H9 (cell line): ENCODE measurements around the gene TBX1. TPM values are rescaled to one million over a fixed set of nuclear protein-coding genes. Genes with fewer than 3 reads are reported as not detected.

Experiments used
- DNase-seq: peaks from one replicate; pipeline ENCODE4 v3.0.0-alpha.2; 2017
- H2AFZ ChIP-seq: one replicate; pipeline ENCODE4 v1.6.1; 2013; ENCODE audit warnings: mild to moderate bottlenecking, low read length, control low read depth, moderate library complexity
- H2AK5ac ChIP-seq: 2 replicates; pipeline ENCODE4 v1.6.1; 2013; ENCODE audit warnings: low read length, control low read depth, mixed read lengths; ENCODE audit not compliant: insufficient read length
- H2BK120ac ChIP-seq: one replicate; pipeline ENCODE4 v1.6.1; 2013; ENCODE audit warnings: low read depth, mild to moderate bottlenecking, low read length, control low read depth, inconsistent platforms; ENCODE audit not compliant: poor library complexity, severe bottlenecking
- H2BK12ac ChIP-seq: 2 replicates; pipeline ENCODE4 v1.6.1; 2013; ENCODE audit warnings: low read length, control low read depth, mixed read lengths, low read depth; ENCODE audit not compliant: insufficient read length
- H2BK15ac ChIP-seq: 2 replicates; pipeline ENCODE4 v1.6.1; 2013; ENCODE audit warnings: low read depth, low read length, control low read depth
- H2BK20ac ChIP-seq: one replicate; pipeline ENCODE4 v1.6.1; 2013; ENCODE audit warnings: low read depth, mild to moderate bottlenecking, low read length, control low read depth, inconsistent platforms; ENCODE audit not compliant: poor library complexity, severe bottlenecking
- H2BK5ac ChIP-seq: 2 replicates; pipeline ENCODE4 v1.6.1; 2013; ENCODE audit warnings: low read length, control low read depth, mixed read lengths; ENCODE audit not compliant: insufficient read length
- H3K14ac ChIP-seq: 2 replicates; pipeline ENCODE4 v1.6.1; 2013; ENCODE audit warnings: low read length, control low read depth; ENCODE audit not compliant: insufficient read depth
- H3K18ac ChIP-seq: 2 replicates; pipeline ENCODE4 v1.6.1; 2013; ENCODE audit warnings: low read depth, mild to moderate bottlenecking, mixed read lengths, low read length, control low read depth; ENCODE audit not compliant: insufficient read length
- H3K23ac ChIP-seq: 2 replicates; pipeline ENCODE4 v1.6.1; 2013; ENCODE audit warnings: low read length, control low read depth, mixed read lengths, low read depth; ENCODE audit not compliant: insufficient read length
- H3K23me2 ChIP-seq: 2 replicates; pipeline ENCODE4 v1.6.1; 2013; ENCODE audit warnings: low read depth, mild to moderate bottlenecking, mixed read lengths, low read length, control low read depth; ENCODE audit not compliant: insufficient read length, poor library complexity, severe bottlenecking
- H3K27ac ChIP-seq: 2 replicates; pipeline ENCODE4 v1.5.1; 2013; ENCODE audit warnings: low read length, control low read depth, mixed read lengths, low read depth; ENCODE audit not compliant: insufficient read length
- H3K27me3 ChIP-seq: 2 replicates; pipeline ENCODE4 v1.6.1; 2013; ENCODE audit warnings: low read length, control low read depth, inconsistent platforms; ENCODE audit not compliant: insufficient read depth
- H3K4ac ChIP-seq: 2 replicates; pipeline ENCODE4 v1.6.1; 2013; ENCODE audit warnings: low read depth, mild to moderate bottlenecking, control low read depth, inconsistent platforms, low read length, moderate library complexity
- H3K4me1 ChIP-seq: 2 replicates; pipeline ENCODE4 v1.6.1; 2013; ENCODE audit warnings: low read length, control low read depth, inconsistent platforms; ENCODE audit not compliant: insufficient read depth
- H3K4me2 ChIP-seq: 2 replicates; pipeline ENCODE4 v1.6.1; 2013; ENCODE audit warnings: low read length, control low read depth, mixed read lengths; ENCODE audit not compliant: insufficient read length, insufficient read depth
- H3K56ac ChIP-seq: 2 replicates; pipeline ENCODE4 v1.6.1; 2013; ENCODE audit warnings: low read depth, mild to moderate bottlenecking, mixed read lengths, low read length, control low read depth; ENCODE audit not compliant: insufficient read length
- H3K79me1 ChIP-seq: 2 replicates; pipeline ENCODE4 v1.6.1; 2013; ENCODE audit warnings: low read depth, mild to moderate bottlenecking, moderate library complexity, low read length, control low read depth, inconsistent platforms; ENCODE audit not compliant: insufficient read depth, poor library complexity, severe bottlenecking
- H3K79me2 ChIP-seq: 2 replicates; pipeline ENCODE4 v1.6.1; 2013; ENCODE audit warnings: low read length, control low read depth, inconsistent platforms; ENCODE audit not compliant: insufficient read depth
- H3K9ac ChIP-seq: 2 replicates; pipeline ENCODE4 v1.6.1; 2013; ENCODE audit warnings: low read length, control low read depth, mixed read lengths; ENCODE audit not compliant: insufficient read length; ENCODE audit errors: extremely low read depth
- H3K9me3 ChIP-seq: one replicate; pipeline ENCODE4 v1.6.1; 2013; ENCODE audit warnings: low read depth, low read length, inconsistent platforms; ENCODE audit not compliant: control insufficient read depth
- H3T11ph ChIP-seq: one replicate; pipeline ENCODE4 v1.6.1; 2013; ENCODE audit warnings: mild to moderate bottlenecking, low read length, control low read depth, inconsistent platforms
- H4K20me1 ChIP-seq: one replicate; pipeline ENCODE4 v1.6.1; 2013; ENCODE audit not compliant: control insufficient read depth, insufficient read length, insufficient read depth
- H4K5ac ChIP-seq: 2 replicates; pipeline ENCODE4 v1.6.1; 2013; ENCODE audit warnings: low read depth, mild to moderate bottlenecking, mixed read lengths, low read length, control low read depth; ENCODE audit not compliant: insufficient read length
- H4K8ac ChIP-seq: replicated peaks from 2 replicates; pipeline ENCODE4 v1.6.1; 2013; ENCODE audit warnings: low read length, control low read depth, mixed read lengths, low read depth; ENCODE audit not compliant: insufficient read length
- H4K91ac ChIP-seq: 2 replicates; pipeline ENCODE4 v1.6.1; 2013; ENCODE audit warnings: low read depth, mild to moderate bottlenecking, moderate library complexity, mixed read lengths, low read length, control low read depth; ENCODE audit not compliant: insufficient read length
- H3K27ac Mint-ChIP-seq, 3 experiments: 2 replicates in 2 of 3; 3 replicates in 1 of 3; pipeline ENCODE4 v1.8.0; 2020 to 2021; ENCODE audit warnings: mixed read lengths in 3 of 3, mild to moderate bottlenecking in 1 of 3, moderate library complexity in 1 of 3
- H3K27me3 Mint-ChIP-seq: 2 replicates; pipeline ENCODE4 v1.8.0; 2021; ENCODE audit warnings: low read depth, mild to moderate bottlenecking, moderate library complexity, mixed read lengths
- H3K36me3 Mint-ChIP-seq, 3 experiments: 2 replicates in 2 of 3; 3 replicates in 1 of 3; pipeline ENCODE4 v1.8.0; 2020 to 2021; ENCODE audit warnings: low read depth in 3 of 3, mixed read lengths in 3 of 3; ENCODE audit not compliant: insufficient read depth in 1 of 3
- H3K4me1 Mint-ChIP-seq, 2 experiments: 2 replicates each; pipeline ENCODE4 v1.8.0; 2020; ENCODE audit warnings: mixed read lengths in 2 of 2
- H3K4me3 Mint-ChIP-seq, 2 experiments: 2 replicates in 1 of 2; 3 replicates in 1 of 2; pipeline ENCODE4 v1.8.0; 2020 to 2021; ENCODE audit warnings: mild to moderate bottlenecking in 2 of 2, mixed read lengths in 2 of 2, moderate library complexity in 1 of 2
- H3K9me3 Mint-ChIP-seq, 2 experiments: 2 replicates in 1 of 2; 3 replicates in 1 of 2; pipeline ENCODE4 v1.8.0; 2020; ENCODE audit warnings: mild to moderate bottlenecking in 2 of 2, mixed read lengths in 2 of 2, moderate library complexity in 1 of 2
- WGBS: extraction: QIAGEN DNeasy Blood & Tissue Kit; methylation state at CpG from one replicate; pipeline ENCODE4 v1.1.7; 2013; ENCODE audit warnings: missing lambda C conversion rate, low lambda C conversion rate, mixed read lengths; ENCODE audit not compliant: insufficient read length; ENCODE audit errors: extremely low coverage; 5-methylcytosine and 5-hydroxymethylcytosine counted together
- total RNA-seq: library from RNA; stranded (reverse); gene quantifications from 2 replicates; pipeline ENCODE4 v1.2.1, GENCODE V29; 2021
- TF ChIP-seq, protein P1 (sequence below): fragments of 200-600 bp; sonication (generic); conservative IDR thresholded peaks from 3 replicates; pipeline ENCODE4 v1.8.0; 2021; ENCODE audit warnings: antibody characterized with exemption, mild to moderate bottlenecking

TBX1 gene
- total RNA-seq, 1 experiment from 2014 or later: 2.2 TPM

DNA sequence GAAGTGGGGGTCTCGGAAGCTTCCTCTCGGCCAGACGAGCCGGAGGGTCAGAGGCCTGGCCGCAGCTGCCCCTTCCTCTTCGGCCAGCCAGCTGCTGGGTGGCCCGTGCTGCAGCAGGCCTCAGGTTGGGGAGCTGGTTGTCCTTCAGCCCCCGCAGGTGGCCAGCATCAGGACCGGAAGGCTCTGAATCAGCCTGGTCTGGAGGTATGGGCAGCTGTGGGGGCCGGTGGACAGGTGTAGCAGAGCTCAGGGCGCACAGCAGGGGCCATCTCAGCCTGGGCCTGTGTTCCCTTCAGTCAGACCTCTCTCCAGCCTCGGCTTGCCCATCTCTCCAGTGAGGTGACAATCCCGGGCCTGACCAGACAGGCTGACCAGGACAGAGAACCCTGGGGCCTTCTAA, 13.9 kb upstream of the TBX1 start:
- DNase-seq: no peak
- Histone ChIP-seq H4K8ac (no peak overlapping the region), H2BK120ac (no peak overlapping the region), H3K23me2 (no peaks in the 10 kb centered on the region), H3K27ac (no peak overlapping the region), H3K18ac (no peak overlapping the region), H4K5ac (no peak overlapping the region), H3K79me1 (no peaks in the 10 kb centered on the region), H2BK20ac (no peak overlapping the region), H3K79me2 (no peaks in the 10 kb centered on the region), H3K4ac (no peak overlapping the region), H2BK5ac (no peak overlapping the region), H3K27me3 (no peaks in the 10 kb centered on the region), H3K9me3 (no peaks in the 10 kb centered on the region), H3K9ac (no peak overlapping the region), H4K20me1 (no peaks in the 10 kb centered on the region), H3K23ac (no peak overlapping the region), H2AFZ (no peak overlapping the region), H2BK12ac (no peak overlapping the region), H4K91ac (no peak overlapping the region), H3K56ac (no peak overlapping the region), H3T11ph (no peak overlapping the region), H2BK15ac (no peak overlapping the region), H2AK5ac (no peak overlapping the region), H3K14ac (no peak overlapping the region), H3K4me2 (no peak overlapping the region), H3K4me1 (no peaks in the 10 kb centered on the region)
- WGBS: no CpG with 5 or more reads among the region's 13 CpGs
- Mint-ChIP-seq H3K27ac (no peak overlapping the region), H3K4me1 (peaks cover 7 to 19% of the 10 kb centered on the region in 2 experiments), H3K4me3 (no peak overlapping the region), H3K9me3 (no peaks in the 10 kb centered on the region; a peak in 1 of 5 replicates), H3K27me3 (peaks cover 16% of the 10 kb centered on the region), H3K36me3 (no peaks in the 10 kb centered on the region)
- TF ChIP-seq, protein P1, sequence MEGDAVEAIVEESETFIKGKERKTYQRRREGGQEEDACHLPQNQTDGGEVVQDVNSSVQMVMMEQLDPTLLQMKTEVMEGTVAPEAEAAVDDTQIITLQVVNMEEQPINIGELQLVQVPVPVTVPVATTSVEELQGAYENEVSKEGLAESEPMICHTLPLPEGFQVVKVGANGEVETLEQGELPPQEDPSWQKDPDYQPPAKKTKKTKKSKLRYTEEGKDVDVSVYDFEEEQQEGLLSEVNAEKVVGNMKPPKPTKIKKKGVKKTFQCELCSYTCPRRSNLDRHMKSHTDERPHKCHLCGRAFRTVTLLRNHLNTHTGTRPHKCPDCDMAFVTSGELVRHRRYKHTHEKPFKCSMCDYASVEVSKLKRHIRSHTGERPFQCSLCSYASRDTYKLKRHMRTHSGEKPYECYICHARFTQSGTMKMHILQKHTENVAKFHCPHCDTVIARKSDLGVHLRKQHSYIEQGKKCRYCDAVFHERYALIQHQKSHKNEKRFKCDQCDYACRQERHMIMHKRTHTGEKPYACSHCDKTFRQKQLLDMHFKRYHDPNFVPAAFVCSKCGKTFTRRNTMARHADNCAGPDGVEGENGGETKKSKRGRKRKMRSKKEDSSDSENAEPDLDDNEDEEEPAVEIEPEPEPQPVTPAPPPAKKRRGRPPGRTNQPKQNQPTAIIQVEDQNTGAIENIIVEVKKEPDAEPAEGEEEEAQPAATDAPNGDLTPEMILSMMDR: no peak
